ENCODE data around the gene RPAP3.

- TF ChIP-seq CTCF (conservative IDR thresholded peaks at IDR 0.05; ENCODE audit: low read depth, low read length) = no peak
- no peak for TF ChIP-seq EZH2 (IDR thresholded peaks at IDR 0.05; ENCODE audit: low read length, unreplicated experiment)
Measured at GRCh38 chr12:47722136-47722834, 16.5 kb upstream of the RPAP3 start.
